ENCODE results near the gene APMAP.

Gene APMAP

GRCh38 chr20:24954566-24954965 is 38.0 kb downstream of the APMAP start:
- no peaks in the 10 kb centered on the region for H3K9me3 ChIP-seq (ENCODE audit: control insufficient read depth in 5 of 5, low read length in 5 of 5)
- H3K27ac ChIP-seq (ENCODE audit: low read depth, low read length) = no peak overlapping the region
- H3K9ac ChIP-seq (ENCODE audit: low read length in 5 of 5) = no peak overlapping the region
- H3K36me3 ChIP-seq (ENCODE audit: control insufficient read depth in 5 of 5, insufficient read depth in 5 of 5, low read length in 5 of 5) = peaks cover 0 to 46% (median 34%) of the 10 kb centered on the region in 5 donors
- no peaks in the 10 kb centered on the region for H3K27me3 ChIP-seq (ENCODE audit: control insufficient read depth in 5 of 5, insufficient read depth in 4 of 5, low read length in 5 of 5)
- H3K4me3 ChIP-seq (ENCODE audit: low read depth in 1 of 5, low read length in 5 of 5) = no peak overlapping the region
- H3K4me1 ChIP-seq (ENCODE audit: control insufficient read depth in 5 of 5, insufficient read depth in 5 of 5, low read length in 5 of 5) = peaks cover 0 to 43% (median 21%) of the 10 kb centered on the region in 5 donors

GRCh38 chr20:24954151-24954550 is 38.4 kb downstream of the APMAP start:
- H3K9me3 ChIP-seq (ENCODE audit: control insufficient read depth in 5 of 5, low read length in 5 of 5) = no peaks in the 10 kb centered on the region
- H3K9ac ChIP-seq (ENCODE audit: low read length in 5 of 5) = no peak overlapping the region
- H3K27me3 ChIP-seq (ENCODE audit: control insufficient read depth in 5 of 5, insufficient read depth in 4 of 5, low read length in 5 of 5) = no peaks in the 10 kb centered on the region
- H3K4me1 ChIP-seq (ENCODE audit: control insufficient read depth in 5 of 5, insufficient read depth in 5 of 5, low read length in 5 of 5) = peaks cover 0 to 43% (median 21%) of the 10 kb centered on the region in 5 donors
- H3K36me3 ChIP-seq (ENCODE audit: control insufficient read depth in 5 of 5, insufficient read depth in 5 of 5, low read length in 5 of 5) = peaks cover 0 to 42% (median 30%) of the 10 kb centered on the region in 5 donors
- no peak overlapping the region for H3K27ac ChIP-seq (ENCODE audit: low read depth, low read length)
- no peak overlapping the region for H3K4me3 ChIP-seq (ENCODE audit: low read depth in 1 of 5, low read length in 5 of 5)

- no peak overlapping the region for H3K4me3 ChIP-seq (ENCODE audit: low read depth in 1 of 5, low read length in 5 of 5)
- no peaks in the 10 kb centered on the region for H3K27me3 ChIP-seq (ENCODE audit: control insufficient read depth in 5 of 5, insufficient read depth in 4 of 5, low read length in 5 of 5)
- H3K9ac ChIP-seq (ENCODE audit: low read length in 5 of 5) = no peak overlapping the region
- H3K9me3 ChIP-seq (ENCODE audit: control insufficient read depth in 5 of 5, low read length in 5 of 5) = no peaks in the 10 kb centered on the region
- peaks cover 0 to 37% (median 27%) of the 10 kb centered on the region in 5 donors for H3K36me3 ChIP-seq (ENCODE audit: control insufficient read depth in 5 of 5, insufficient read depth in 5 of 5, low read length in 5 of 5)
- H3K27ac ChIP-seq (ENCODE audit: low read depth, low read length) = no peak overlapping the region
- H3K4me1 ChIP-seq (ENCODE audit: control insufficient read depth in 5 of 5, insufficient read depth in 5 of 5, low read length in 5 of 5) = peaks cover 0 to 43% (median 21%) of the 10 kb centered on the region in 5 donors
These were observed 38.9 kb downstream of the APMAP start for GRCh38 chr20:24953621-24954133.

GRCh38 chr20:24953209-24953575 is 39.4 kb downstream of the APMAP start:
- H3K36me3 ChIP-seq (ENCODE audit: control insufficient read depth in 5 of 5, insufficient read depth in 5 of 5, low read length in 5 of 5) = peaks cover 0 to 32% (median 23%) of the 10 kb centered on the region in 5 donors
- no peaks in the 10 kb centered on the region for H3K9me3 ChIP-seq (ENCODE audit: control insufficient read depth in 5 of 5, low read length in 5 of 5)
- no peak overlapping the region for H3K27ac ChIP-seq (ENCODE audit: low read depth, low read length)
- H3K27me3 ChIP-seq (ENCODE audit: control insufficient read depth in 5 of 5, insufficient read depth in 4 of 5, low read length in 5 of 5) = no peaks in the 10 kb centered on the region
- H3K9ac ChIP-seq (ENCODE audit: low read length in 5 of 5) = no peak overlapping the region
- H3K4me1 ChIP-seq (ENCODE audit: control insufficient read depth in 5 of 5, insufficient read depth in 5 of 5, low read length in 5 of 5) = peaks cover 0 to 43% (median 21%) of the 10 kb centered on the region in 5 donors
- H3K4me3 ChIP-seq (ENCODE audit: low read depth in 1 of 5, low read length in 5 of 5) = no peak overlapping the region

GRCh38 chr20:24952376-24953208 is 40.0 kb downstream of the APMAP start:
- Histone ChIP-seq H3K9ac (ENCODE audit: low read length in 5 of 5) (no peak overlapping the region), H3K27ac (ENCODE audit: low read depth, low read length) (no peak overlapping the region)

GRCh38 chr20:24951536-24952083 is 40.9 kb downstream of the APMAP start:
- Histone ChIP-seq H3K9ac (ENCODE audit: low read length in 5 of 5) (no peak overlapping the region), H3K36me3 (ENCODE audit: control insufficient read depth in 5 of 5, insufficient read depth in 5 of 5, low read length in 5 of 5) (peaks cover 0 to 19% (median 11%) of the 10 kb centered on the region in 5 donors), H3K4me1 (ENCODE audit: control insufficient read depth in 5 of 5, insufficient read depth in 5 of 5, low read length in 5 of 5) (peaks cover 0 to 33% (median 14%) of the 10 kb centered on the region in 5 donors), H3K9me3 (ENCODE audit: control insufficient read depth in 5 of 5, low read length in 5 of 5) (no peaks in the 10 kb centered on the region), H3K27ac (ENCODE audit: low read depth, low read length) (no peak overlapping the region), H3K27me3 (ENCODE audit: control insufficient read depth in 5 of 5, insufficient read depth in 4 of 5, low read length in 5 of 5) (no peaks in the 10 kb centered on the region), H3K4me3 (ENCODE audit: low read depth in 1 of 5, low read length in 5 of 5) (no peak overlapping the region)

More at GRCh38 chr20:24952376-24953208, 40.0 kb downstream of the APMAP start:
- Histone ChIP-seq H3K4me3 (ENCODE audit: low read depth in 1 of 5, low read length in 5 of 5) (no peak overlapping the region), H3K36me3 (ENCODE audit: control insufficient read depth in 5 of 5, insufficient read depth in 5 of 5, low read length in 5 of 5) (peaks cover 0 to 26% (median 17%) of the 10 kb centered on the region in 5 donors), H3K9me3 (ENCODE audit: control insufficient read depth in 5 of 5, low read length in 5 of 5) (no peaks in the 10 kb centered on the region), H3K27me3 (ENCODE audit: control insufficient read depth in 5 of 5, insufficient read depth in 4 of 5, low read length in 5 of 5) (no peaks in the 10 kb centered on the region), H3K4me1 (ENCODE audit: control insufficient read depth in 5 of 5, insufficient read depth in 5 of 5, low read length in 5 of 5) (peaks cover 0 to 39% (median 18%) of the 10 kb centered on the region in 5 donors)

GRCh38 chr20:24950836-24951525 is 41.6 kb downstream of the APMAP start:
- peaks cover 0 to 33% (median 14%) of the 10 kb centered on the region in 5 donors for H3K4me1 ChIP-seq (ENCODE audit: control insufficient read depth in 5 of 5, insufficient read depth in 5 of 5, low read length in 5 of 5)
- no peak overlapping the region for H3K9ac ChIP-seq (ENCODE audit: low read length in 5 of 5)
- H3K36me3 ChIP-seq (ENCODE audit: control insufficient read depth in 5 of 5, insufficient read depth in 5 of 5, low read length in 5 of 5) = peaks cover 0 to 12% (median 4%) of the 10 kb centered on the region in 5 donors
- H3K27ac ChIP-seq (ENCODE audit: low read depth, low read length) = no peak overlapping the region
- H3K27me3 ChIP-seq (ENCODE audit: control insufficient read depth in 5 of 5, insufficient read depth in 4 of 5, low read length in 5 of 5) = no peaks in the 10 kb centered on the region
- H3K4me3 ChIP-seq (ENCODE audit: low read depth in 1 of 5, low read length in 5 of 5) = peak overlapping the region in 2 of 5 donors; percentile 13 to 42
- no peaks in the 10 kb centered on the region for H3K9me3 ChIP-seq (ENCODE audit: control insufficient read depth in 5 of 5, low read length in 5 of 5)

- Histone ChIP-seq H3K36me3 (ENCODE audit: control insufficient read depth in 5 of 5, insufficient read depth in 5 of 5, low read length in 5 of 5) (peaks cover 0 to 8% (median 2%) of the 10 kb centered on the region in 5 donors), H3K4me3 (ENCODE audit: low read depth in 1 of 5, low read length in 5 of 5) (peak overlapping the region in 3 of 5 donors; percentile 11 to 42 (median 41)), H3K9ac (ENCODE audit: low read length in 5 of 5) (peak overlapping the region in 1 of 5 donors; percentile 7), H3K27me3 (ENCODE audit: control insufficient read depth in 5 of 5, insufficient read depth in 4 of 5, low read length in 5 of 5) (no peaks in the 10 kb centered on the region), H3K9me3 (ENCODE audit: control insufficient read depth in 5 of 5, low read length in 5 of 5) (no peaks in the 10 kb centered on the region), H3K27ac (ENCODE audit: low read depth, low read length) (no peak overlapping the region), H3K4me1 (ENCODE audit: control insufficient read depth in 5 of 5, insufficient read depth in 5 of 5, low read length in 5 of 5) (peaks cover 0 to 33% (median 14%) of the 10 kb centered on the region in 5 donors)
These were observed 42.3 kb downstream of the APMAP start for GRCh38 chr20:24950128-24950835.

- no peaks in the 10 kb centered on the region for H3K27me3 ChIP-seq (ENCODE audit: control insufficient read depth in 5 of 5, insufficient read depth in 4 of 5, low read length in 5 of 5)
- H3K36me3 ChIP-seq (ENCODE audit: control insufficient read depth in 5 of 5, insufficient read depth in 5 of 5, low read length in 5 of 5) = peaks cover 0 to 8% (median 2%) of the 10 kb centered on the region in 5 donors
- no peak overlapping the region for H3K27ac ChIP-seq (ENCODE audit: low read depth, low read length)
- H3K4me1 ChIP-seq (ENCODE audit: control insufficient read depth in 5 of 5, insufficient read depth in 5 of 5, low read length in 5 of 5) = peaks cover 0 to 33% (median 14%) of the 10 kb centered on the region in 5 donors
- H3K4me3 ChIP-seq (ENCODE audit: low read depth in 1 of 5, low read length in 5 of 5) = peak overlapping the region in 3 of 5 donors; percentile 11 to 42 (median 41)
- no peaks in the 10 kb centered on the region for H3K9me3 ChIP-seq (ENCODE audit: control insufficient read depth in 5 of 5, low read length in 5 of 5)
- H3K9ac ChIP-seq (ENCODE audit: low read length in 5 of 5) = peak overlapping the region in 1 of 5 donors; percentile 7
These were observed 42.8 kb downstream of the APMAP start for GRCh38 chr20:24949756-24950127.

All from subcutaneous abdominal adipose tissue (tissue), 5 donors.